Fibroblast of upper back skin (primary cell): Measurements from ENCODE around the gene ZNF277.
A peak's percentile ranks its signal among the peaks of the same experiment; 100 is the strongest.

ENCODE experiments used
- DNase-seq: peaks from one replicate; pipeline ENCODE4 v3.0.0-alpha.2; 2013

ZNF277 gene, protein sequence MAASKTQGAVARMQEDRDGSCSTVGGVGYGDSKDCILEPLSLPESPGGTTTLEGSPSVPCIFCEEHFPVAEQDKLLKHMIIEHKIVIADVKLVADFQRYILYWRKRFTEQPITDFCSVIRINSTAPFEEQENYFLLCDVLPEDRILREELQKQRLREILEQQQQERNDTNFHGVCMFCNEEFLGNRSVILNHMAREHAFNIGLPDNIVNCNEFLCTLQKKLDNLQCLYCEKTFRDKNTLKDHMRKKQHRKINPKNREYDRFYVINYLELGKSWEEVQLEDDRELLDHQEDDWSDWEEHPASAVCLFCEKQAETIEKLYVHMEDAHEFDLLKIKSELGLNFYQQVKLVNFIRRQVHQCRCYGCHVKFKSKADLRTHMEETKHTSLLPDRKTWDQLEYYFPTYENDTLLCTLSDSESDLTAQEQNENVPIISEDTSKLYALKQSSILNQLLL

DNA sequence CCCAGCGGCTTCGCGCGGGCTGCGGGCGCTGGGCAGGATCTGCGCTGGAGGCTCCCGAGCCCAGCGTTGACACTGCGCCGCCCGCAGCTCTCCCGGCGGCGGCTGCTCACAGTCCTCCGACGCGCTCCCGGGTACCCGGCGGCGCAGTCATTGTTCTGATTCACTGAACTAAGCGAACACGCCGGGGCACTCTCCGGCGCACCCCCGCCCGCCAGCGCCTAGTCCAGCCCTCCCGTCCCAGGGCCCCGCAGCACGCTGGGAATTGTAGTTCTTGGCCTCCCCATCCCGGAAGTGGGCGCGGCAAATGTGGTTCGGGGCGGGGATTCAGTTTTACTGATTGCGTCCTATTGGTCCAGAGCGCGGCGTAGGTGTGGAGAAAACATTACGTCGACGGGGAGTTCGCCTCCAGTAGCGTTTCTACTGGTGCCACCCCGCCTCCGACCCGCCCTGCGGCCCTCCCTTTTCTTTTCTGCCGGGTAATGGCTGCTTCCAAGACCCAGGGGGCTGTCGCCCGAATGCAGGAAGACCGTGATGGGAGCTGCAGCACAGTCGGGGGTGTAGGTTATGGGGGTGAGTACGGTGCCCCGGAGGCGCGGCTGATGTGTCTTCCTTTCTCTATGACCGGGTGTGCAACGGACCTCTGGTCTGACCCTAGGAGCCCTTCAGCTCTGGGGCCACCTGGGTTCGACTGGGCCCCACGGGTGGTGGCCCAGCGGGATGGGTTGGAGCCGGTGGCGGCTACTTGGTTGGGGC is at the start of gene ZNF277, which contains the start of gene DOCK4:
ZNF277 (plus strand) TSS at position 458 of the 753 bp plus-strand sequence; CDS start at position 480, 22 bp downstream.
DOCK4 (minus strand) TSS at position 162 of the 753 bp plus-strand sequence. CDS start 261 bp downstream, outside the sequence.
- DNase-seq: peak; percentile 99

DNA sequence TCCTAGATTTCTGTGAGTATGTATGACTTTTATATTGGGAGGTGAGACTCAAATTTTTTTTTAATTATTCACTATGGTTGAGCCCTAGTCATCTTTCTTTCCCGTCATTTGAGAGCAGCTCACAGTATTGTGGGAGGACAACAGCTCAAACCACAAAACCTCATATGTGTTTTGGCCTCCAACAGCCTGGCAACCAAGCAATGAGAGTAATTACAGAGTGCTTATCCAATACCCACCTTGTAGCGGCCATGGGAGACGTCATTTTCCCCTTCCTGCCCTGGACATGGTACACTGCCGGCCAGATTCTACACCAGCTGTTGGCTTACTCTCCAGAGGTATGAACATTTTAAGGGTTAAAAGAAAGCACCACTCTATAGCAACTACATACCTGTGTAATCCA is 49.4 kb upstream of the ZNF277 start:
- DNase-seq: peak; percentile 86

DNA sequence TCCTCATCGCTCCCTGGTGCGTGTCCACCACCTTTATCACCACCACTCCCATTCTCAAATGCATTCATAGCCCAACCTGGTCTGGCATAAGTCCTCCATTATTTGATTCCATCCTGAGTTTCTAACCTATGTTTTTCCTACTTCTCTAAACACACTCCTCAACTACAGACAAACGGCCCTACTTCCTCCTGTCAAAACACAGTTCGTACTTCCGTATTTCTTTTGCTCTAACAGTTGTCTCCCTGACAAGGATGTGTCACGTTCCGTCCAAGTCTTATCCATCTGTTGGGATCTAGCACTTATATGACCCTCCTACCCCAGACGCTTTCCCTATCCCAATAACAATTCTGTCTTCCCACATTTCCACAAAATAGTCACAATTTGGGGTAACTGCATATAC is 47.1 kb upstream of the ZNF277 start:
- DNase-seq: no peak

DNA sequence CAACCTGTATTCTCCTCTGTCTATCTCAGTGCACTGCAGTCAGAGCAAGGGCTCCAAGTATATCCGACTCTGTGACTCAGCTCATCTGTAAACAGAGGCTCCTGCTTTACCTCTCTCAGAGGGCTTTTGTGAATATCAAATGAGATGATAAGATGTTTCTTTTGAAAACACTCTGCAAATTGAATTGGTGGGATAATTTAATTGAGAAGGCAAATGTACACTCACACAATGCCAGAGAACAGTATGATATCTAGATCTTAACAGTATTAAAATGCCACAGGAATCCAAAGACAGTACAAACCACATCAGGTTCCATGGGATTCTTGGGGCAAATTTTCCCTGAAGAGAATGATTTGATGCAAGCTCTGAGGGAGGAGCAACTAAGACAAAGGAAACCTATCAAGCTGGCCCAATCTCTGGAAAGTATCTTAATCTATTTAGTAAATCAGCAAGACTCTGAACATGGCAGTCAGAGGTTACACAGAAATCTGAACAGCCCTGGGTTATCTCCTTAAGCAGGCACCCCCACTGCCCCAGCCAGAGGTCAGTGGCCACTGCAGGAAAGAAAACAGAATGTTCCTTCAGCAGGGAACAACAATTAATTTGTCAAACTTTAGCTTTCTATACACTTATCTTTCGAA is 46.2 kb upstream of the ZNF277 start:
- DNase-seq: peak; percentile 16

DNA sequence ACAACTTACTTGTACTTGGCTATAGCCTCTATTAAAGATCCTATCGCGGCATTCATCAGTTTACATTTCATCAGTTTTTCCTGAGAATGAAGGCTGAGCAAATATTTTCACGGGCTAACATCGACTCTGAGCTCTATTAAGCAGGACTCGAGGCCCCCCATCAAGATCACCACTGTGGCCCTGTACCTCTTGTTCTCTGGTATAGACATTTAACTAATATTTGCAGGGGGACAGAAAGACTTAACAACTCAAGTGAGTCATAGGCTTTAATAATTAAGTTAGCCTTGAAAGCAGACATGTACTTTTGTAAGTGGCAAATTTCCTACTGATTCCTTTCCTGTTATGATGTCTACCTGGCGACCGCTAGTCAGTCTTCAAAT is 45.7 kb upstream of the ZNF277 start:
- DNase-seq: no peak

DNA sequence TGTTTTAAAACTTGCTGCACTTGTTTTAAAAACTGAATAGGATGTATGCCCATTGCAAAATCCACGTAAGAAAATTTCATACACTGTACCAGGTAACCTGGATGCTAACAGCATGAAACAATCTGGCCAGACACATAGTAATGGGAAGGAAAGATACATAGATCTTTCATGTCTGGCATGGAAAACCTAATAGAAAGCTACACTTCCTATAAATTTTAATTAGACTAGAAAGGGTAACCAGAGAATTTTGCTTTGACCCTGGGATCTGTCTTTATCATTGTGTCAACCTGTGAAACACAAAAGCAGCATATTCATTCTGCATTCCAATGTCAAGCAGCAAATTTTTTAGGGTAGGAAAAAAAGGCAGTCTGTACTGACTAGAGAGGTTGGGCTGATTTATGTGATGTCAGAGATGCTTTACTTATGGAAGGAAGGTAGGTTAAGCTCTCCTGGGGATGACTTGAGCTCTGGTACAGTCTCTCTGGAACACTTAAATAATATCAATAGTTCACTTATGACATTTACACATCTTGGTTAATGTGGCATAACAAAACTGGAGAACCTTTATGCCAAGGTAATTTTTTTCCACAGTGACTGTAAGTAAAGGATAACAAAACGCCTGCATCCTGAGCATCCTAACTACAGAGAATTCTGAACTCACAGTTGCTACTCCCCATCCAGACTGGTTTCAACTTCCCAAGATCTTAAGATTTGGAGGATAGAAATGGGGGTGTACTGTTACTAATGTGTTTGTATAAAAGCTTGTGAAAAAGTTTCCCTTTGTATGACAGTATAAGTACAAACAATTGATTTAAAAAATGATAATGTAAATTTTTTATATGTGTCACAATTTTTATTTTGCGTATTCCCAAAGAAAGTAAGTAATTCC is 45.0 kb upstream of the ZNF277 start:
- DNase-seq: peak; percentile 13

DNA sequence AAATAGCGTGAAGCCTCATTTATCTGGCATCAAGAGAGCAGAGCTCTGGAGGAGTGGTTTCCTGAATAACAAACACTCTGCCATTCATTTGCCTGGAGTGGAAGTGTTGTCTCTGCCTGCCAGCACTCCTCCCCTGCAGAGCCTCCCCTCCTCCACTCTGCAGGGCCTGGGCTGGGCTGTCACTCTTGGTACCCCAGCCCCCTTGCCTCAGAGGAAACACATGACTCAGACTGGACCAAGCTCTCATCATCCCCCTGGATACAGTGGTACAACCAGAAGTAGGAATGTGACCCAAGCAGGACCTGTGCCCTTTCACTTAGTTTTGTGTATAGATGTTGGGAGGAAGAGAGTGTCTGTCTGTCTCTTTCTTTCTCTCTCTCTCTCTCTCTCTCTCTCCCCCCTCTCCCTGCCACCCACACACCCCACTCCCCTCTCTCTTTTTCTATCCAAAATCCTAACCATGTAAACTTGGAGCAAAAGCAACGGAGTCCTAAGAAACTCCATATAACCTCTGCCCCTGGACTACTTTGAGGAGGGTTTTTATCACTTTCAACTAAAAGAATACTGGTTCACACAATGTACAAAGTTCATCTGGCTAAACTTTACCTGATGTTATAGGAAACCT is 44.2 kb upstream of the ZNF277 start:
- peak; percentile 64 for DNase-seq

DNA sequence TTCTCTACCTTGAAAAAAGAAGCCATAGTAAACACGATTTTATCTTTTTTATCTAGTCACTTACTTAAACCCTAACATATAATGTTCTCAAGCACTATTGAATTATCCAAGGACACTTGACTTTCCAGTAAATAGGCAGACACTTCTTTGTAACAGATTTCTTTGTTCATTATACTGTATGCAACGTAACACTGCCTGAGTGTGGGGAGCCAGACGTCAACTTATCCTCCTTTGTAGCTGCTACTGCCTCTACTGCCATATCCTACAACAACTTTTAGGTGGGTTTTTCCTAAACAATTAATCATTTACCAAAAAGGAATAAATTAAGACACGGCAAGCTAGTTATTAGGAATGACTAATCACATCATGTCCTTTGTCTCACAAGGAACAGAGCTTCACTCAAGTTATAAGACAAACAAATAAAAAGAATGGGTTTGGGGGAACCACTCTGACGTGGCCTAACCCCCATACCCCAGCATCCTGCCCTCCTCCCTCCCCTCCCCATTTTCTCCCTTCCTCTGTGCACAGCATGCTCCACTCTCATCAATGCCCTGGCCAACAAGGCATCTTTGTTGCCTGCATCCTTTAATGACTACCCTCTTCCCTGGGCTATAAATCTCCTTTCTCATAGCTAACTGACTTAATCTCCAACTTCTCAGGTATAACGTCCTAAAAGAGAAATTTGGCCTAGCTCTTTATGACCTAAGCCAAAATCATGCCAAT is 43.5 kb upstream of the ZNF277 start:
- DNase-seq: no peak

DNA sequence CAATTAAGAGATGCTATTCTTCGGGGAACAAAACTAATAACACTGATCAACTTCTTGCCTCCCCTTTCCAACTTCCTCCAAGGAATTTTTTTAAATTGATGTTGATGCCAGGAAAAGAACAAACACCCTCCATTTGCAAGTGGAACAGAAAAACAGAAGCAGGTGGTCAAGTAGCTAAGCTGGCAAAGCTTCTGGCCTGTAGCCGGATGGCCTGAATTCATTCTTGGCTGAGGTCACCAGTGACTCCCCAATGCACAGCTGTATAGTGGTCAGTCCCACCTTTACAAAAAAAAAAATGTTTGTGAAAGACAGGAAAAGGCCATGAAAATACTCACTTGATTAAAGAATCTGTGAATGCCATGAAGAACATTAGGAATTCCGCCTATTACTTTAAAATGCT is 39.3 kb upstream of the ZNF277 start:
- no peak for DNase-seq

DNA sequence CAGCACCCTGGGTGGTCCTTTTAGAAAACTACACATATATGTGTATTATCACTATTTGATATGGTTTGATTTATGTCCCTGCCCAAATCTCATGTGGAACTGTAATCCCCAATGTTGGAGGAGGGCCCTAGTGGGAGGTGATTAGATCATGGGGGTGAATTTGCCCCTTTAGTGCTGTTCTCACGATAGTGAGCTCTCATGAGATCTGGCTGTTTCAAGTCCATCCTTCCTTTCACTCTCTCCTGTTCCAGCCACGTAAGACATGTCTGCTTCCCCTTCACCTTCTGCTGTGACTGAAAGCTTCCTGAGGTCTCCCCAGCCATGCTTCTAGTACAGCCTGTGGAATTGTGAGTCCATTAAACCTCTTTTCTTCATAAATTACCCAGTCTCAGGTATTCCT is 37.6 kb upstream of the ZNF277 start:
- no peak for DNase-seq

DNA sequence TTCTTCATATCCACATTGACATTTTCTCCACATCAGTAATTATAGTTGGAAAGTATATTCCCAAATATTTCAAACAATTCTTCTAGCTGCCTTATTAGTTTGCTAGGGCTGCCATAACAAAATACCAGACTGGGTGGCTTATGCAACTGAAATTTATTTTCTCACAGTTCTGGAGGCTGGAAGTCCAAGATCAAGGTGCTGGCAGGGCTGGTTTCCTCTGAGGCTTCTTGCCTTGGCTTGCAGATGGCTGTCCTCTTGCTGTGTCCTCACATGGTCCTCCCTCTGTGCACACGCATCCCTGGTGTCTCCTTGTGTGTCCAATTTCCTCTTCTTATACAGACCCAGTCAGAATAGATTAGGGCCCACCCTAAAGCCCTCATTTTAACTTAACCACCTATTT is 34.8 kb upstream of the ZNF277 start:
- no peak for DNase-seq

DNA sequence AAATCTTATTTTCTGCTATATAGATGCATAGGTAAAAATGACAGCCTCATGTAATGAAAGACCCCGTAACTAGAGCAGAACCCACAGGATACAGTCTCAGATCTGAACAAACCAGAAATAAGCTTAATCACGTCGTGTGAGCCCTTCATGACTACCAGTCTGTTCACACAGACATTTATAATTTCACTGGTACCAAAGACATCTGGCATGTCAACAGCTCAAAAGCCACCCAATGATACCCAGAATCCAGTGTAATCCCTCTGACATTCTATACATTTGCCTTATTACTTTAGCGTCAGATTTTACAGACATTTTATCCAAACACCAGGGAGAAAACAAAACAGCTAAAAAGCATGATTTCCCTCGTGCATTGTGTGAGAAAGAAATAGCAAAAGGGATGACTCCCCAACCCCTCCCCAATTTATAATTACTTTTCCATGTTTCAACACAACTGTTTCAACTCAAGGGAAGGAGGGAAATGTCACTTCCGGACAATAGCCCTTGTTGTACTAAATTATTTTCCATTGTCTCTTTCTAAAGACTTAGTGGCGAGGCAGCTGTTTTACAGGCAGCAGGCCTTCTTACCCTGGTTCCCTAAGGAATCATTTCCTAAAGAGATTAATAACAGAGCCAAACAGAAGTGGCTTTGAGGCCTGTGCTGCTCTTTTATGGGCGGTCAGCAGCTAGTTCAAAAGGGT is 33.5 kb upstream of the ZNF277 start:
- peak; percentile 26 for DNase-seq

DNA sequence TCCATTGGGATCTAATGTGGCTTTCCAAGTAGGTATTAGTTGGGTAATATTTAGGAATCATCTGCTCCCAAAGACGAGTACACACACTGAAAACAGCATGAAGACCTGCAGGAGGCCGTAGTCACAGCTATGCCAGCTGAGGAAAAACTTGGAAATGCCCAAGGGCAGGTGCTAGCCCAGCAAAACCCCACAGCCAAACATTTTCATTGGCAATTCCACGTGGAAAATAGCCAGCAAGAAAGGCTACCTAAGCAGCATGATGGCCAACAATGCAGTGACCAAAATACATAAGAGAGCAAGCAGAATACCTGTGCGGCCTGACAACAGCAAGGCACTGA is 33.0 kb upstream of the ZNF277 start:
- no peak for DNase-seq

DNA sequence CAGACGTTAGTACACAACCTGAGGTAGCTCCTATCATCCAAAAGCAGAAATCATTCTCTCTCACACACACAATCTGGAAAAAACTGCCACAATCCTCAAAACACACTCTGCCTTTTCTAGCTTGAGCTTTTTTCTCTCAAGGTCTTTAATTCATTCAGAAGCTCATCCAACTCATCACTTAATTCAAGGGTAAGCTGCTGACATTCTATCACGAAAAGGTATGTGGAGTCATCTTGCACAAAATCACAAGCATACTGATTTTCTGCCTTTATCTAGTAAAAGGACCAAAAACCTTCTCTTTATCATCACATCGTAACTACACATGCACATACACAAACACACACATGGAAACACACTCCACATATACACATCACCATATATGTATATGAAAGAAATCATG is 32.3 kb upstream of the ZNF277 start:
- no peak for DNase-seq

DNA sequence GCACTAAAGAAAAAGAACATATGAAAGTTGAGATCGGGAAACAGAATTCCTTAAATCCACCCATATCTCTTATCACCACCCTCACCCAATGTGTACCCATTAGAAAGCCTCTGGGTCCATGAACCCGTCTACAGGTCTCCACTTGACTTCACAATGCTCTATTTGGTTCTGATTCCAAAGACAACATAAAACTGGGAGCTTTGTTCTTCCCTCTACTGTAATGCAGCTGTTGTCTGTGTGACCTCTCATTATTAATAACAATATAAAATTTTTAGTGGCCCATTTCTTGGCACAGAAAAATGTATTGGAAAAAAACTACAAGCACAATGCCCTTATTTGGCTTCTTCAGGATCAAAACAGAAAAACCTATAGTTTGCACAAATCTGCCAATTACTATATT is 30.3 kb upstream of the ZNF277 start:
- no peak for DNase-seq

DNA sequence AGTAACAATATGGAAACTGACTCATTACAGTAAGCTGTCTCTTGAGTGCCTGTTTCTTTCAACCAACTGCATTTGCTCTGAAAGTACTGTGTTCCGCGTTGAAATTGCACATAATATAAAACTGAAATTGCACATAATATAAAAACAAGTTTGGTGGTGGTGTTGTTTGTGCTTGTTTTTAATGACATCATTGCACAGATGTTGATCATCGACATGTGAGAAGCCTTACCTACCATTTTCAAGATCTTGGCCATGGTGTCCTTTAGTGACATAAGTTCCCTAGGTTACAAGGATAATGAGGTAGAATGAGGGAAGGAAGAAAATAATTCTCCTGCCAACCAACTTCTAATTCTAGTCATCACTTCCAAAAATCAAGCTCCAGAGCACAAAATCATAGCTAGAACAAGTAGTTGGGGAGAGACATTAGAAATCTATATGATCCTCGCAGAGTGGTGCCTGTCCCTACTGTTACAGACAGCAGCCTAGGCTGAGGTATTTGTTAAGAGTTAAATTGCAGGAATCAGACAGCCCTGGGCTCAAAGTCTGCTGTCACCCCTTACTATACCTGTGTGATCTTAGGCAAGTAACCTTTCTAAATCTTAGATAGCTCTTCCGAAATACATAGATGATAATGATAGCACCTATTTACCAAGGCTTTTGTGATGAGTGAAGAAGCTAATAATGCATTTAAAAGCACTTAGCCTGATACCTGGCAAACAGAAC is 29.6 kb upstream of the ZNF277 start:
- no peak for DNase-seq

DNA sequence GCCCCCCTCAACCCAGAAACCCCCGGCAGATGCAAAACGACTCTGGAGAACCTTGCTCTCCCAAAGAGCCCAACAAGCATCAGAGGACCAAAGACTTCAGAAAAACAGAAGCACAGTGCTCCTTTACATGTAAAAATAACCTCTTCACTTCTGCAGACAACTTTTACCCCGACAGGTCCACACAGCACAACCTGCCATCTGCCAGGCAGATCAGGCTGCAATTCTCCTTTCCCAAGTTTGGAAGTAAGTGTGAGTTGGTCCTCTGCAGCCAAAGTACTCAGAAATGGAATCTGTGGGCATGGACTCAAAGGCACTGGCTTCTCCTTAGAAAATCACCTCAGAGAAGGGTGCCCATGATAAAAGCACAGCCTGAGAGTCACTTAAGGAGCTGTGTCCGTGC is 26.3 kb upstream of the ZNF277 start:
- no peak for DNase-seq

DNA sequence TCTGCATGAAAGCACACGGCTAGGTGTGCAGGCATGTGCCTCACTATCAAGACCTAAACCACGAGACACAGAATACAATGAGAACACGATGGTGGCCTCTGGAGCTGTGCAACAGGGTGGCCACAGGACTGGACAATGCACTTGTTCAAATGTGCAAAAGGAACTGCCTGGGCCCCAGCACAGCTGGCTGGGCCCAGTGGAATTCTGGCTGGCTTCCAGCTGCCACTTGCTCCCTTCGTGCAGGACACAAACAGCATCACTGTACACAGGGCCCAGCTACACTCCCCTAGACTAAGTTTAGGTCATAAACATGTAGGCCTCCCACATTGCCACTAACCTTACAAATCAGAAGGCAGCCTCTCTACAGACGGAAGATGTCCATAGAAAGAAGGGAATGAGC is 23.7 kb upstream of the ZNF277 start:
- DNase-seq: no peak

DNA sequence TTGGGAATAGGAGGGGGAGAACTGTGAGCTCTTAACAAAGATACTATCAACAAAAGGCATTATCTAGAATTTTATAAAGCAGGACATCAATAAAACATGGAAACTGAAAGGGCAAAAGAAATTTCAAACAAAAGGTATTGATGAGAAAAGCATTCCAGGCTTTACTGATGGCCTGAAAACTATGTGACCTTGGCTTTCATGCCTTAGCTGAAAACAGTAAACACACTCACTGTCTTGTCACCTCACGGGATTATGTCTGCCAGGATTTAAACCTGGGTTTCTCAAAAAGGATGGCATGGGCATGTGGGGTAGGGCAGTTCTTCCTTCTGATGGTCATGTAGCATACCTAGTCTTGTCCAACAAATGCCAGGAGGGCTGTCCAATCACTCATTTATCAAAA is 23.2 kb upstream of the ZNF277 start:
- DNase-seq: no peak

DNA sequence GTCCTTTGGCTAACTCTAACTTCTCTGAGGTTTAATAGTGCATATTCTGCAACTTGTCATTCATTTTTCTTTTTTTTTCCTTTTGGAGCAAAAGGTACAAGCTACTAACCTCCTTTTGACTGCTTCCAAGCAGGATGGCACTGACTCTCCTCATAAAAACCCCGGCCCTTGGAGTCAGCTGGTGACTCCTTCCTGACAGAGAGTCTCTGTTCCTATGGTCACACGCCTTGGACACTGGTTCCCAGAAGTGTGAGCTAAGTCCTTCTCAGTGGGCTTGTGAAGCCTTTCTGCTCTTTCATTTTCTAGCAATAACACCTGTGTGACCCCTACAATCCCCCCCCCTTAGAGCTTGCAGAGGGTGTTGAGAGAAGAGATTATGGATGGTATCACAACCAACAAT is 22.0 kb upstream of the ZNF277 start:
- no peak for DNase-seq
